ENCODE results near the gene HTRA2.
"Not testable (repeated sequence)": the region's sequence is repeated elsewhere in the genome, so short reads cannot be mapped to it uniquely, and the experiment has no call there.

The HTRA2 gene

GRCh38 chr2:74529357-74530238 is at the start of gene HTRA2, which contains the start of gene AUP1:
HTRA2 (plus strand) TSS chr2:74529933; CDS start chr2:74530007, 74 bp downstream.
AUP1 (minus strand) TSS chr2:74529706; CDS start chr2:74529629, 77 bp downstream.
- DNase-seq (ENCODE audit: low read depth), result peak; percentile 99

GRCh38 chr2:74481431-74481830 is 48.3 kb upstream of the HTRA2 start:
- no peak for DNase-seq (ENCODE audit: low read depth)

DNA sequence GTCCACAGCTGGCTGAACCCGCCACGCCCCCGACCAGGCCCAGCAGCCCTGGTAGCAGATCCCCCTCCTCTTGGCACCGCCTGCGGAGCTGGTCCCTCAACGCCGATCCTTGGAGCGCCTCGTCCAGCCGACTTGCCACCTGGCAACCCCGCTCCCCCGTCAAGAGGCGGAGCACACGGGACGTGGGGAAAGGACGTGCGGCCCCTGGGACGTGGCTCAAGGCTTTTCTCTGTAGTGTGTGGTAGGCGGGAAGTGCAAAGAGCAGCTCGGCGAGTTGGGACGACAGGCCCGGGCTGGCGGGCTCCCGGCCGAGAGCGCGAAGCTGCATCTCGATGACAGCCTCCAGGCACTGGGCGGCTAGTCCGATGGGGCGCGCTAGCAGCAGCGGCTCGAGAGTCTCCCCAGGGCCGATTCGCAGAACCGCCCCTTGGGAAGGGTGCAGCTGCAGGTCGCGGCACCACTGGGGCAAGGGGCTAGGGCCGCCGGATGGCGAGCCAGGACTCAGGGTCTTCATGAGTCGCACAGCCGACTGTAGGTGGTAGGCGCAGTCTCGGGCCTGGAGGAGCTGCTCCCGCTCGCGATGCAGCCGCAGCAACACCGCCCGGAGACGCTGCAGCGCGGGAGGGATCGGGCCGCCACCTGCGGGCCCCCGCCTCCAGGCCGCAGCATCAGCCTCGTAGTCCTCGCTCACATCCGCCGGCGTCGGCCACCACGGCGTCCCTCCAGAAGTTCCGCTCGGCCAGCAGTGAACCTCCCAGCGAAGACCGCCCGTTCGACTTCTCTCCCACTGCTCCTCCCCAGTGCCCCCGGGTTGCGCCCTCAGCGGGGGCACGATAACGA is 47.6 kb upstream of the HTRA2 start:
- no peak for DNase-seq (ENCODE audit: low read depth)

DNA sequence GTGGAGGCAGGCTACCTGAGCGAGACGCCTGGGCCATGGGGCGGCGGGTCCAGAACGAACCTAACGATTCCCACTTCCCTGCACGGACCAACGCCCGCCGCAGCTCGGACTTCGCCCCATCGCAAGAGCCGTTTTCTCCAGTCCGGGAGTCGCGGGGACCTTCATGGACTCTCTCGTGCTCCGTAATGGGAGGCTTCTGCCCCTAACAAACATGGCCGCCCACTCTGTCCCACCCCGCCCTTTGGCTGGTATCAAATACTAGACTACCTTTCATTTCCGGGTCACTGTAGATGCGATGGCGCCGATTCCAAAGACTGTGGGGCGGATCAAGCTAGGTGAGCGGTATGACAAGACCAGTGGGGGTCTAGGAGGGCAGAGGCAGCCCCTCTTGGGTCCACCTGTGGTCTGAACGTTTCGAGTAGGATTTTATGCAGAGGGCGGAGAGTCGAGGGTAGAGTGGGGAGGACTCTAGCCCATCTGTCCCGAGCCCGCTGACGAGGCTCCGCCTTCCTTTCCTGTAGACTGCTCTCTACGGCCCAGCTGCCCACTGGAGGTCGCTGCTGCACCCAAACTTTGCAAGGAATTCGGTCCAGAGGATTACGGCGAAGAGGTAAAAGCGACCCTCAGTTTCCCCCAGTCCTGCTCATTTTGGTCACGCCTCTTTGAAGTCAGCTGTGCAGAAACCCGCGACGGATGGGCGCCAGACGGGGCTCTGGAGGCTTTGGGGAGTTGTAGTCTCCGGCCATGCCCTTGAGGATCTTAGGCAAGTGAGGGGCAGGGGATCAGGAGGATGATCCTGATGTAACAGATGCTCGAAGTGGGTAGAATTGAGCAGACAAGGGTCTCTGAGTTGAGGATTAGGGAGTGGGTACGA is 46.7 kb upstream of the HTRA2 start, which contains the start of the genes CCDC142 and TTC31:
CCDC142 (minus strand) TSS at position 198 of the 874 bp plus-strand sequence; CDS start at position 37, 161 bp downstream.
TTC31 (plus strand) TSS at position 281 of the 874 bp plus-strand sequence; CDS start at position 296, 15 bp downstream.
- DNase-seq (ENCODE audit: low read depth), result peak; percentile 91

DNA sequence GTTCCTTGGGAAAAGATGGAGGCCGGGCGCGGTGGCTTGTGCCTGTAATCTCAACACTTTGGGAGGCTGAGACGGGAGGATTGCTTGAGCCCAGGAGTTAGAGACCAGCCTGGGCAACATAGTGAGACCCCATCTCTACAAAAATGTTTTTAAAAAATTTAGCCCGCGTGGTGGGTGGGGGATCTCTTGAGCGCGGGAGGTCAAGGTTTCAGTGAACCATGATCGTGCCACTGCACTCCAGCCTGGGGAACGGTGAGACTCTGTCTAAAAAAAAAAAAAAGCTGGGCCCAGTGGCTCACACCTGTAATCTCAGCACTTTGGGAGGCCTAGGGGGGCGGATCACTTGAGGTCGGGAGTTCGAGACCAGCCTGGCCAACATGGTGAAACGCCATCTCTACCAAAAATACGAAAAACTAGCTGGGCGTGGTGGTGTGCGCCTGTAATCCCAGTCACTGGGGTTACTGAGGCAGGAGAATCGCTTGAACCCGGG is 46.0 kb upstream of the HTRA2 start:
- not testable (repeated sequence) for DNase-seq (ENCODE audit: low read depth)

DNA sequence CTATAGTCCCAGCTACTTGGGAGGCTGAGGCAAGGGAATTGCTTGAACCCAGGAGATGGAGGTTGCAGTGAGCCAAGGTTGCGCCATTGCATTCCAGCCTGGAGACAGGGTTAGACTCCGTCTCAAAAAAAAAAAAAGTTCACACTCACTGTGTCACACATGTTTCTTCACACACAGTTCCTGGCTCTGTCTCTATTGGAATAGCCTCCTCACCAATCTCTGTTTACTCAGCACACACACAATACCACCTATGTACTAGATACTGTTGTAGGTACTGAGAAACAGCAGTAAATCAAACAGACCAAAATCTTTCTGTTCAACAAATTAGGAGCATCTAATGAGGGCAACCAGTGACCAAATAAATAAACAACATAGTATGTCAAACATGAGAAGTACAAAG is 43.6 kb upstream of the HTRA2 start:
- no peak for DNase-seq (ENCODE audit: low read depth)

DNA sequence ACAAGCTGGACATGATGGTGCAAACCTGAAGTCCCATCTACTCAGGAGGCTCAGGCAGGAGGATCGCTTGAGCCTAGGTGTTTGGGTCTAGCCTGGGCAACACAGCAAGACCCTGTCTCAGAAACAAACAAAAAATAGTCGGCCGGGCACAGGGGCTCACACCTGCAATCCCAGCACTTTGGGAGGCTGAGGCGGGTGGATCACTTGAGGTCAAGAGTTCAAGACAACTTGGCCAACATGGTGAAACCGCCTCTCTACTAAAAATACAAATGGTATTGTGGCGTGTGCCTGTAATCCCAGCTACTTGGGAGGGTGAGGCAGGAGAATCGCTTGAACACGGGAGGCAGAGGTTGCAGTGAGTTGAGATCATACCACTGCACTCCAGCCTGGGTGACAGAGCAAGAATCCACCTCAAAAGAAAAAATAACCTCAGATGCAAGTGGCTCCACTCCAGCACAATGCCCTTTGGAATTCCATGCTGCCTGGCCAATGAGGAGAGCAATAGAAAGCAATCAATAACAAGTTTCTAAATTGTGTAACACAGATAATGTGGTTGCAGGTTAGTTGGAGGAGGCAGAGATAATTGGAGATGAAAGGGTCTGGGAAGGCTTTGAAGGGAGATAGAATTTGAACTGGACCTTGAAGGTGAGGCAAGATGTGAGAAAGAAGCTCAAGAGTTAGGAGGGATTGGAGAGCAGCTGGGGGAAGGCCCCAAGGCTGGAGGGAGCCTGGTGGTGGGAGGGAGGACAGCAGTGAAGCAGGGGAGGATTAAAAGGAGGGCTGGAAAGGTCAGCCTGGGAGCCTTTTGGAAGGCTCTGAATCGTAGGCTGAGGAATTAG is 40.9 kb upstream of the HTRA2 start:
- no peak for DNase-seq (ENCODE audit: low read depth)

DNA sequence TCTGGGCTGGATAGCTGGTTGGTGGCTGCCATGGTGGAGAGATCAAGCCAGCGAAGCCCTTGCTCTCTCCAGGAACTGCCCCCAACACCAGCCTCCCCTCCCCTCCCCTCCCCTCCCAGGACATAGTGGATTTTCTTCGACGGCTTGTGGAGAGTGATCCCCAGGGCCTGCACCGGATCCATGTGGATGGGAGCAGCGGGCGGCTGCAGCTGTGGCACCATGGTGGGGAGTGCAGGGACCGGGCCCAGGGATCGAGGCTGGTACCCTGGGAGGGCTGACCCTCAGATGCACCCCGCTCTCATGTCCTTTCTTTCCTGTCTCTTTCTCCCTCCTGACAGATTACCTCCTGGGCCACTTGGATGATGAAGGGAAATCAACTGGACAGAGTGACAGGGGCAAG is 39.8 kb upstream of the HTRA2 start:
- no peak for DNase-seq (ENCODE audit: low read depth)

- no peak for DNase-seq (ENCODE audit: low read depth)
Observed at GRCh38 chr2:74491648-74492544, 37.8 kb upstream of the HTRA2 start.

DNA sequence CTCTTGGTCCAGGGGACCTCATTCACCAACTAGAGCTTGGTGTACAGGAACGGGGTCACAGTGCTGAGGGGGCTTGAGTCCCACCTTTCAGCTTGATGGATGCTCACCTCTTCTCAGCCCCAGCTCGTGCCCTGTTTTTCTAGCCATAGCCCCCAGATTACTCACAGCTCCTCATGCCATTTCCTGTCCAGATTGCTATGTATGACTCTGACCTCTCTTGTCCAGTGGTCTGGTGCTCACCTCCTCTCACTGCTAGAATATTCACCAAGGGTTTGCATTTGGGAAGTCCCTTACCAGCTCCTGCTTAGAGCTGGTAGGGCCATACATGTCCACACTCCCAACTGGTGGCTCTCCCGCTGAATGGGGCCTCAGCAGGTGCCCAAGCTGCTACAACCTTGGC is 36.2 kb upstream of the HTRA2 start:
- no peak for DNase-seq (ENCODE audit: low read depth)

DNA sequence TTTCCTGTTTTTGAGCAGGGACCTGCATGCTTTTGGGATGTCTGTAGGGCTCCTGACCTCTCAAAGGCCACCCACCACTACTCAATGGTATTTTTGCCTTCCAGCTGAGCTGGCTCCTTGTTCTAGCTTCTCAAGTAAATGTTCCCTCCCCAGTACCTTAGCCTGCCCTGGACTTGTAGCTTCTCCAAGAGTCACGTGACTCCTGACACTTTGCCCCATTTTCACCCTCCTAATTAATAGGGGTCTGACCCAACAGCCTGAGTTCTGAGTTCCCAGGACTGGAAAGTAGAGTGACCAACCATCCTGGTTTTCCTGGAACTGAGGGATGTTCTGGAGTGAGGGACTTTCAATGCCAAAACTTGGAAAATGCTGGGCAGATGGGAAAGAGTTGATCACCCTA is 34.3 kb upstream of the HTRA2 start:
- DNase-seq (ENCODE audit: low read depth), result no peak

GRCh38 chr2:74496997-74497776 is 32.5 kb upstream of the HTRA2 start:
- DNase-seq (ENCODE audit: low read depth), result no peak

GRCh38 chr2:74497777-74498499 is 31.8 kb upstream of the HTRA2 start:
- no peak for DNase-seq (ENCODE audit: low read depth)

- DNase-seq (ENCODE audit: low read depth), result no peak
Observed at GRCh38 chr2:74498500-74499266, 31.1 kb upstream of the HTRA2 start.

DNA sequence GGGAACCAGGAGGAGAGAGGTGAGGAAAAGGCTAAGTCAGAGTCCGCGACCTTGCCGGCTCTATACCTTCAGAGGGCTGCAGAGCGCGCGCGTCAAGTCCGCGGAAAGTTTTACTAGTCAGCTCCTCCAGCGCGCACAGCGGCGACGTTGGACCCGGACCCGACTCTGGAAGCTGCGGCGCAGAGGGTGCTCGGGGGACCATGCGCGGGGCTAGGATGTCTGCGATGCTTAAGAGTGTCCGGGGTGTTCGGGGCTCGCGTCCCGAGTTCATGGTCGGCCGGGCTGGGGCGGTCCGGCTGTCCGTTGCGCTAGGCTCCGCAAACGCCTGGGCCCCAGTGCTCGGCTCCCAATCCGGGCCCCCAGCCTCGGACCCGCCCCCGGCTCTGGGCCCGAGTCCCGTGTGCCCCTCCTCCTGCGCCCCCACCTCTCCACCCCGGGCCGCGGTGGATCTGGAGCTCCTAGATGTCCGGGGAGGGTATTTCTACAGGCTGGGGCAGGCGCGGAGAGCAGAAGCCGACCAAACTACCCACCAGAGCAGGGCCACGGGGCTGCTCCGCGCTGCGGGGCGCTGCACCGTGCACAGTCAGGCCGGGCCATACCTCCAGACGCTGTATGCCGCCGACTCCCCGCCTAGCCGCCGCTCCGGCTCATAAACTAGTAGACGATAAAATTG is 30.3 kb upstream of the HTRA2 start, which contains the start of gene LBX2:
LBX2 (minus strand) TSS at position 337 of the 673 bp plus-strand sequence; CDS start at position 271, 66 bp downstream.
- no peak for DNase-seq (ENCODE audit: low read depth)

GRCh38 chr2:74499940-74500577 is 29.7 kb upstream of the HTRA2 start:
- DNase-seq (ENCODE audit: low read depth), result no peak

Measured in fibroblast of the conjunctiva (primary cell).